Panc1 (cell line): ENCODE results near the gene GRIA4.

Experiments used
- CTCF ChIP-seq: fragments of 450-650 bp; IDR thresholded peaks from 2 replicates; pipeline ENCODE4 v1.5.1; 2017; ENCODE audit warnings: mild to moderate bottlenecking
- POLR2AphosphoS5 ChIP-seq: IDR thresholded peaks from 2 replicates; pipeline ENCODE4 v1.6.1; 2012; ENCODE audit warnings: mild to moderate bottlenecking, low read depth, low read length, moderate library complexity
- REST ChIP-seq, 2 experiments: IDR thresholded peaks; 2 replicates each; pipeline ENCODE4 v1.6.1; 2011 to 2012; ENCODE audit warnings: low read depth in 2 of 2, control low read depth in 1 of 2, low read length in 1 of 2, mild to moderate bottlenecking in 1 of 2, moderate library complexity in 1 of 2; ENCODE audit not compliant: insufficient read depth in 1 of 2

GRCh38 chr11:106031202-106031810 is 421.4 kb downstream of the GRIA4 start:
- no peak for TF ChIP-seq CTCF
- no peak for TF ChIP-seq REST (IDR thresholded peaks at IDR 0.05; ENCODE audit: insufficient read depth in 1 of 2, low read depth in 2 of 2, low read length in 1 of 2)
- TF ChIP-seq POLR2AphosphoS5: no peak
